ENCODE measurements around the gene GCLM. TPM values are rescaled to one million over a fixed set of nuclear protein-coding genes. Genes with fewer than 3 reads are reported as not detected.

Gene GCLM
- total and polyA plus RNA-seq, 2 of the 4 experiments (the other 2 are of a cell fraction), result 15.5 to 20.1 TPM

GRCh38 chr1:93846992-93847810 is 62.0 kb downstream of the GCLM start:
- peak overlapping the region; percentile 71 for H3K27ac ChIP-seq (ENCODE audit: insufficient read depth, low read length)
- H3K14ac ChIP-seq (replicated peaks; ENCODE audit: low read depth, low read length), result peak overlapping the region; percentile 65
- intact Hi-C loops (cut with micrococcal nuclease), result loop anchor here (1.0 to 5.0 kb wide), 3 partner anchors 500 to 768 kb away; partner anchors contain the start of genes DR1 and MTF2
- peak overlapping the region; percentile 77 for H3K4me2 ChIP-seq (ENCODE audit: low read depth, low read length)
- no peak overlapping the region for H4K5ac ChIP-seq (ENCODE audit: low read depth, low read length)
- DNase-seq, result peak; percentile 82
- peak overlapping the region; percentile 100 for H2AFZ ChIP-seq (replicated peaks; ENCODE audit: low read length, poor library complexity)
- in situ Hi-C loops (cut with MboI; ENCODE audit: low sequenced_read_pairs), result no loop called here
- peak overlapping the region; percentile 78 for H2BK5ac ChIP-seq (ENCODE audit: low read depth, low read length, poor library complexity, severe bottlenecking)
- H2AK9ac ChIP-seq (replicated peaks; ENCODE audit: low read depth, low read length, poor library complexity), result peak overlapping the region; percentile 91
- H4K8ac ChIP-seq (ENCODE audit: low read depth in 2 of 2, low read length in 2 of 2), result peak overlapping the region in 1 of 2 experiments; percentile 73; a peak in 1 of 4 replicates
- H3K9me3 ChIP-seq (ENCODE audit: control insufficient read depth, insufficient read depth, low read length), result no peaks in the 10 kb centered on the region
- no TSS peak for BruUV-seq (replicated peaks)
- H3K9ac ChIP-seq (ENCODE audit: low read depth, low read length), result peak overlapping the region; percentile 64
- dilution Hi-C loops (cut with HindIII; ENCODE audit: low sequenced_read_pairs, unreplicated experiment), result no loop called here
- TF ChIP-seq, protein P1, sequence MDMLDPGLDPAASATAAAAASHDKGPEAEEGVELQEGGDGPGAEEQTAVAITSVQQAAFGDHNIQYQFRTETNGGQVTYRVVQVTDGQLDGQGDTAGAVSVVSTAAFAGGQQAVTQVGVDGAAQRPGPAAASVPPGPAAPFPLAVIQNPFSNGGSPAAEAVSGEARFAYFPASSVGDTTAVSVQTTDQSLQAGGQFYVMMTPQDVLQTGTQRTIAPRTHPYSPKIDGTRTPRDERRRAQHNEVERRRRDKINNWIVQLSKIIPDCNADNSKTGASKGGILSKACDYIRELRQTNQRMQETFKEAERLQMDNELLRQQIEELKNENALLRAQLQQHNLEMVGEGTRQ (IDR thresholded peaks at IDR 0.05; ENCODE audit: low read depth, low read length), result no peak
- peak; percentile 89 for TF ChIP-seq FOS (IDR thresholded peaks at IDR 0.05; ENCODE audit: low read depth, low read length)
- TF ChIP-seq MAZ (IDR thresholded peaks at IDR 0.05; ENCODE audit: borderline replicate concordance, low read depth, low read length), result peak; percentile 16; the same call in 1 of the 2 replicates
- TF ChIP-seq POLR2A (IDR thresholded peaks at IDR 0.05; ENCODE audit: low read depth, low read length), result peak; percentile 47
- peak; percentile 78 for TF ChIP-seq CEBPB (IDR thresholded peaks at IDR 0.05; ENCODE audit: low read depth, low read length)
- peak; percentile 62 for TF ChIP-seq RCOR1 (IDR thresholded peaks at IDR 0.05; ENCODE audit: insufficient replicate concordance, low read length)
- TF ChIP-seq RFX5 (IDR thresholded peaks at IDR 0.05; ENCODE audit: low read depth, low read length), result no peak
- no peak for TF ChIP-seq MAFK (IDR thresholded peaks at IDR 0.05; ENCODE audit: low read depth, low read length)
- TF ChIP-seq BHLHE40 (IDR thresholded peaks at IDR 0.05; ENCODE audit: low read depth, low read length), result no peak
- TF ChIP-seq NFE2L2 (IDR thresholded peaks at IDR 0.05; ENCODE audit: low read depth, low read length), result no peak
- H3K4ac ChIP-seq (ENCODE audit: low read depth, low read length), result peak overlapping the region; percentile 69
- peak overlapping the region; percentile 82 for H3K23ac ChIP-seq (ENCODE audit: low read depth, low read length)
- ChIA-PET POLR2A (ENCODE audit: unreplicated experiment) (interaction anchor here (0.6 kb wide), 1 partner anchor 413 kb away, joined by 6 read pairs; no protein-coding TSS in a partner anchor), CTCF (no interaction called here)
- H2BK20ac ChIP-seq (ENCODE audit: low read depth, low read length), result no peak overlapping the region
- peak overlapping the region; percentile 58; the same call in 1 of the 2 replicates for H2BK120ac ChIP-seq (ENCODE audit: low read depth, low read length)
- H4K91ac ChIP-seq (ENCODE audit: insufficient read depth, low read depth, low read length), result peak overlapping the region; percentile 8; the same call in 1 of the 2 replicates
- no peaks in the 10 kb centered on the region for H3K79me1 ChIP-seq (ENCODE audit: low read depth in 1 of 2, low read length in 2 of 2)
- peak; percentile 58 for ATAC-seq (ENCODE audit: low read depth)
- WGBS, 2 experiments (ENCODE audit: extremely low coverage in 2 of 2, insufficient read length in 1 of 2), result 0% methylated on average over 58 of the region's 86 CpGs; no CpG with 5 or more reads in 1 of the 2 experiments
- H2AK5ac ChIP-seq (ENCODE audit: low read depth, low read length), result no peak overlapping the region
- H3K18ac ChIP-seq (ENCODE audit: low read depth, low read length), result no peak overlapping the region
- H2BK15ac ChIP-seq (ENCODE audit: low read depth, low read length), result no peak overlapping the region
- H3K27me3 ChIP-seq (ENCODE audit: control insufficient read depth, insufficient read depth, low read length), result no peaks in the 10 kb centered on the region
- peaks cover 4% of the 10 kb centered on the region for H3K4me1 ChIP-seq (ENCODE audit: control insufficient read depth, insufficient read depth, low read length)
- 0 out of 2 replicates have a peak, but pooled peaks cover 5% of the 10 kb centered on the region for H3K9me1 ChIP-seq (ENCODE audit: insufficient read depth, low read length)
- no peak overlapping the region for H3K56ac ChIP-seq (ENCODE audit: extremely low read depth, insufficient read depth, low read length)
- H4K20me1 ChIP-seq (ENCODE audit: insufficient read depth, low read length), result peaks cover 6% of the 10 kb centered on the region; the same call in 1 of the 2 replicates
- H3K4me3 ChIP-seq (ENCODE audit: insufficient read depth, low read depth, low read length), result peak overlapping the region; percentile 92
- no peaks in the 10 kb centered on the region for H3K36me3 ChIP-seq (ENCODE audit: control insufficient read depth, insufficient read depth, low read length)
